ENCODE data around the gene BBS2.

GRCh38 chr16:56514845-56515244 lies 5.0 kb downstream of the BBS2 start:
- TF ChIP-seq, protein P1, sequence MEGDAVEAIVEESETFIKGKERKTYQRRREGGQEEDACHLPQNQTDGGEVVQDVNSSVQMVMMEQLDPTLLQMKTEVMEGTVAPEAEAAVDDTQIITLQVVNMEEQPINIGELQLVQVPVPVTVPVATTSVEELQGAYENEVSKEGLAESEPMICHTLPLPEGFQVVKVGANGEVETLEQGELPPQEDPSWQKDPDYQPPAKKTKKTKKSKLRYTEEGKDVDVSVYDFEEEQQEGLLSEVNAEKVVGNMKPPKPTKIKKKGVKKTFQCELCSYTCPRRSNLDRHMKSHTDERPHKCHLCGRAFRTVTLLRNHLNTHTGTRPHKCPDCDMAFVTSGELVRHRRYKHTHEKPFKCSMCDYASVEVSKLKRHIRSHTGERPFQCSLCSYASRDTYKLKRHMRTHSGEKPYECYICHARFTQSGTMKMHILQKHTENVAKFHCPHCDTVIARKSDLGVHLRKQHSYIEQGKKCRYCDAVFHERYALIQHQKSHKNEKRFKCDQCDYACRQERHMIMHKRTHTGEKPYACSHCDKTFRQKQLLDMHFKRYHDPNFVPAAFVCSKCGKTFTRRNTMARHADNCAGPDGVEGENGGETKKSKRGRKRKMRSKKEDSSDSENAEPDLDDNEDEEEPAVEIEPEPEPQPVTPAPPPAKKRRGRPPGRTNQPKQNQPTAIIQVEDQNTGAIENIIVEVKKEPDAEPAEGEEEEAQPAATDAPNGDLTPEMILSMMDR (IDR thresholded peaks at IDR 0.05) = no peak
- no peak for TF ChIP-seq POLR2A (IDR thresholded peaks at IDR 0.05)

All from body of pancreas (tissue), 4 donors.